GM12878 (cell line): ENCODE results near the gene CLDN7. TPM values are rescaled to one million over a fixed set of nuclear protein-coding genes. Genes with fewer than 3 reads are reported as not detected.

Source experiments
- ATF2 ChIP-seq: IDR thresholded peaks from 2 replicates; pipeline ENCODE4 v1.6.1; 2012; ENCODE audit warnings: low read length, inconsistent platforms
- CBFB ChIP-seq: IDR thresholded peaks from 2 replicates; pipeline ENCODE4 v1.6.1; 2016; ENCODE audit warnings: antibody characterized with exemption, low read depth
- CHD4 ChIP-seq: fragments of 200-600 bp; sonication (generic); IDR thresholded peaks from 2 replicates; pipeline ENCODE4 v1.6.1; 2016; ENCODE audit warnings: mild to moderate bottlenecking
- EED ChIP-seq: sonication (generic); IDR thresholded peaks from 2 replicates; pipeline ENCODE4 v1.6.1; 2016; ENCODE audit warnings: antibody characterized with exemption, low read depth
- GABPA ChIP-seq: IDR thresholded peaks from 2 replicates; pipeline ENCODE4 v1.6.1; 2014; ENCODE audit warnings: antibody characterized with exemption, low read depth, mild to moderate bottlenecking, inconsistent platforms
- HDAC2 ChIP-seq: fragments of 200-600 bp; sonication (generic); IDR thresholded peaks from 2 replicates; pipeline ENCODE4 v1.6.1; 2017
- IRF4 ChIP-seq: IDR thresholded peaks from 2 replicates; pipeline ENCODE4 v1.6.1; 2011; ENCODE audit warnings: low read depth, low read length
- MEF2B ChIP-seq: fragments of 450-650 bp; IDR thresholded peaks from 2 replicates; pipeline ENCODE4 v1.6.1; 2018; ENCODE audit warnings: mild to moderate bottlenecking, moderate library complexity; ENCODE audit not compliant: partially characterized antibody, poor library complexity, severe bottlenecking
- MLLT1 ChIP-seq: fragments of 450-650 bp; IDR thresholded peaks from 2 replicates; pipeline ENCODE4 v1.6.1; 2016; ENCODE audit warnings: mild to moderate bottlenecking
- MTA3 ChIP-seq: IDR thresholded peaks from 2 replicates; pipeline ENCODE4 v1.6.1; 2012; ENCODE audit warnings: low read length, inconsistent platforms, borderline replicate concordance
- NRF1 ChIP-seq: conservative IDR thresholded peaks from 2 replicates; pipeline ENCODE4 v1.6.1; 2011; ENCODE audit warnings: mild to moderate bottlenecking, low read depth, low read length, improper control_type of control experiment
- POLR2A ChIP-seq: IDR thresholded peaks from 2 replicates; pipeline ENCODE4 v1.6.1; 2011; ENCODE audit warnings: low read depth, mild to moderate bottlenecking, low read length
- POLR2AphosphoS2 ChIP-seq: IDR thresholded peaks from 2 replicates; pipeline ENCODE4 v1.6.1; 2011; ENCODE audit warnings: low read depth, mild to moderate bottlenecking, low read length, improper control_type of control experiment, moderate library complexity
- SIN3A ChIP-seq: IDR thresholded peaks from 2 replicates; pipeline ENCODE4 v1.6.1; 2012; ENCODE audit warnings: low read depth, low read length, improper control_type of control experiment
- SP1 ChIP-seq: IDR thresholded peaks from one replicate; pipeline ENCODE4 v1.6.1; 2011; ENCODE audit warnings: low read depth, low read length
- SRF ChIP-seq, 2 experiments: IDR thresholded peaks; 2 replicates each; pipeline ENCODE4 v1.6.1; 2011; ENCODE audit warnings: low read depth in 2 of 2, low read length in 2 of 2, mild to moderate bottlenecking in 1 of 2, moderate library complexity in 1 of 2
- TCF12 ChIP-seq: IDR thresholded peaks from 2 replicates; pipeline ENCODE4 v1.6.1; 2011; ENCODE audit warnings: low read depth, mild to moderate bottlenecking, low read length
- USF2 ChIP-seq: IDR thresholded peaks from 2 replicates; pipeline ENCODE4 v1.6.1; 2011; ENCODE audit warnings: low read depth, low read length, improper control_type of control experiment, borderline replicate concordance
- polyA plus RNA-seq, 11 experiments: library from polyadenylated mRNA; depleted of rRNA in 4 of 11; unstranded in 6 of 11; stranded (reverse) in 5 of 11; fragments of >200 nt; fragmentation: Nextera tagmentation in 4 of 11; fragmentation: Illumina TruSeq in 1 of 11; extraction: Ambion mirVana in 4 of 11; extraction: Trizol in 1 of 11; gene quantifications; 1 replicate in 1 of 11; 2 replicates in 10 of 11; pipeline versions ENCODE4 v1.2.1 to v1.2.3, GENCODE V29; 2011 to 2016; ENCODE audit warnings: inconsistent platforms in 2 of 11, missing spikeins in 2 of 11, low read depth in 1 of 11
- total RNA-seq, 4 experiments: library from RNA; depleted of rRNA in 3 of 4; stranded (reverse); fragments of >200 nt in 3 of 4; fragmentation: Illumina TruSeq in 1 of 4; extraction: Trizol in 1 of 4; gene quantifications; 2 replicates each; pipeline versions ENCODE4 v1.2.1 to v1.2.3, GENCODE V29; 2013 to 2021
- TF ChIP-seq, protein P1 (sequence below): fragments of 450-650 bp; IDR thresholded peaks from 2 replicates; pipeline ENCODE4 v1.6.1; 2018; ENCODE audit warnings: mild to moderate bottlenecking, low read depth, moderate library complexity; ENCODE audit not compliant: partially characterized antibody
- TF ChIP-seq, protein P2 (sequence below): IDR thresholded peaks from 2 replicates; pipeline ENCODE4 v1.6.1; 2012; ENCODE audit warnings: low read depth, low read length, improper control_type of control experiment
- TF ChIP-seq, protein P3 (sequence below): IDR thresholded peaks from 2 replicates; pipeline ENCODE4 v1.6.1; 2011; ENCODE audit warnings: mild to moderate bottlenecking, low read depth, low read length, moderate library complexity; ENCODE audit not compliant: insufficient replicate concordance

CLDN7 gene
- total and polyA plus RNA-seq, 10 of the 15 experiments (the other 5 are each of a cell fraction or from before 2014, with no cell fraction given), result 0.19 to 1.3 (median 0.36) TPM; not detected in 5

DNA sequence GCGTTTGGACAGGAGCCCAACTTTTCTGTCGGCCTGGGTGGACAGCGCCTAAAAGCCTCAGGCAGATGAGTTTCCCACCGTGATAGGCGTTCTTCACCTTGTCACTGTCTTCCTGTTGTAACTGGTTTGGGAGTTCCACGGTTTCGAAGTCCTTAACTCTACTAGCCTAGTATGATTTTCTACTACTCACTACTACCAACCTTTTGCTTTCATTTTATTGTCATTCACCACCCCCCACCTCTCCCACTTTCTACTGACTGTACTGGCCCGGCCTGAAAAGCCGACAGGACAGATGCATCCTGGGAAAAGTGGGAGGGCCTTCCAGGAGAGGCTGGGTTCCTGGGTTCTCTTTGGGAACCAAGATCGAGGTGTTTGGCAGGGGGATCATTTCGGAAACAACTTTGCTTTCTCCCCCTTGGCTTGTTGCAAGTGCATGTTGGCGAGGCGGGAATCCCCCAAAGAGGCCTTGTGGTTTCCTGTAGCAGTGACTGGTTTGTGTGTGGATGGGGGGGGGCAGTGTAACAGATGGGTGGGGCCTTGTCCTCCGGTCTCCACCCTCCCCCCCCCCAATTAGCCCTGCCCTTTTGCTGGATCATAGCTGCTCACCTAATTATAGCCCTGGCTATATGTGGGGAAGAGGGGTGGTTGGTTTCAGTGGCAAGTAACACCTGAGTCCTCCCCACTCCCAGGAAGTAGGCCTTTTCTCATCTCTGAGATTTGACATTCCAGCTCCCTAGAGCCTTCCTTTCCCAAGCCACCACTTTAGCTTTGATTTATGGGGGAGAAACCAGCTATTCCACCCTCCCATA, 46.6 kb upstream of the CLDN7 start (continued):
- TF ChIP-seq, protein P1, sequence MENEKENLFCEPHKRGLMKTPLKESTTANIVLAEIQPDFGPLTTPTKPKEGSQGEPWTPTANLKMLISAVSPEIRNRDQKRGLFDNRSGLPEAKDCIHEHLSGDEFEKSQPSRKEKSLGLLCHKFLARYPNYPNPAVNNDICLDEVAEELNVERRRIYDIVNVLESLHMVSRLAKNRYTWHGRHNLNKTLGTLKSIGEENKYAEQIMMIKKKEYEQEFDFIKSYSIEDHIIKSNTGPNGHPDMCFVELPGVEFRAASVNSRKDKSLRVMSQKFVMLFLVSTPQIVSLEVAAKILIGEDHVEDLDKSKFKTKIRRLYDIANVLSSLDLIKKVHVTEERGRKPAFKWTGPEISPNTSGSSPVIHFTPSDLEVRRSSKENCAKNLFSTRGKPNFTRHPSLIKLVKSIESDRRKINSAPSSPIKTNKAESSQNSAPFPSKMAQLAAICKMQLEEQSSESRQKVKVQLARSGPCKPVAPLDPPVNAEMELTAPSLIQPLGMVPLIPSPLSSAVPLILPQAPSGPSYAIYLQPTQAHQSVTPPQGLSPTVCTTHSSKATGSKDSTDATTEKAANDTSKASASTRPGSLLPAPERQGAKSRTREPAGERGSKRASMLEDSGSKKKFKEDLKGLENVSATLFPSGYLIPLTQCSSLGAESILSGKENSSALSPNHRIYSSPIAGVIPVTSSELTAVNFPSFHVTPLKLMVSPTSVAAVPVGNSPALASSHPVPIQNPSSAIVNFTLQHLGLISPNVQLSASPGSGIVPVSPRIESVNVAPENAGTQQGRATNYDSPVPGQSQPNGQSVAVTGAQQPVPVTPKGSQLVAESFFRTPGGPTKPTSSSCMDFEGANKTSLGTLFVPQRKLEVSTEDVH, result no peak
- TF ChIP-seq, protein P2, sequence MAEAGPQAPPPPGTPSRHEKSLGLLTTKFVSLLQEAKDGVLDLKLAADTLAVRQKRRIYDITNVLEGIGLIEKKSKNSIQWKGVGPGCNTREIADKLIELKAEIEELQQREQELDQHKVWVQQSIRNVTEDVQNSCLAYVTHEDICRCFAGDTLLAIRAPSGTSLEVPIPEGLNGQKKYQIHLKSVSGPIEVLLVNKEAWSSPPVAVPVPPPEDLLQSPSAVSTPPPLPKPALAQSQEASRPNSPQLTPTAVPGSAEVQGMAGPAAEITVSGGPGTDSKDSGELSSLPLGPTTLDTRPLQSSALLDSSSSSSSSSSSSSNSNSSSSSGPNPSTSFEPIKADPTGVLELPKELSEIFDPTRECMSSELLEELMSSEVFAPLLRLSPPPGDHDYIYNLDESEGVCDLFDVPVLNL, result no peak
- TF ChIP-seq SIN3A (peak; percentile 61), MEF2B (peak; percentile 29), CHD4 (no peak), POLR2AphosphoS2 (0 out of 2 replicates have a peak, but pooled peaks have one; percentile 35), HDAC2 (no peak), POLR2A (peak; percentile 51), SRF (IDR thresholded peaks at IDR 0.05; ENCODE audit: low read depth in 2 of 2, low read length in 2 of 2) (no peak), CBFB (peak; percentile 91), SP1 (peak; percentile 44), ATF2 (peak; percentile 56), MTA3 (peak; percentile 2; the same call in 1 of the 2 replicates), GABPA (0 out of 2 replicates have a peak, but pooled peaks have one; percentile 34), EED (peak; percentile 74), TCF12 (peak; percentile 14; the same call in 1 of the 2 replicates), MLLT1 (peak; percentile 86), NRF1 (no peak), USF2 (no peak), IRF4 (0 out of 2 replicates have a peak, but pooled peaks have one; percentile 6)
- TF ChIP-seq, protein P3, sequence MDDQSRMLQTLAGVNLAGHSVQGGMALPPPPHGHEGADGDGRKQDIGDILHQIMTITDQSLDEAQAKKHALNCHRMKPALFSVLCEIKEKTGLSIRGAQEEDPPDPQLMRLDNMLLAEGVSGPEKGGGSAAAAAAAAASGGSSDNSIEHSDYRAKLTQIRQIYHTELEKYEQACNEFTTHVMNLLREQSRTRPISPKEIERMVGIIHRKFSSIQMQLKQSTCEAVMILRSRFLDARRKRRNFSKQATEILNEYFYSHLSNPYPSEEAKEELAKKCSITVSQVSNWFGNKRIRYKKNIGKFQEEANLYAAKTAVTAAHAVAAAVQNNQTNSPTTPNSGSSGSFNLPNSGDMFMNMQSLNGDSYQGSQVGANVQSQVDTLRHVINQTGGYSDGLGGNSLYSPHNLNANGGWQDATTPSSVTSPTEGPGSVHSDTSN, result peak; percentile 3
